Upper lobe of left lung (tissue), 4 donors: ENCODE measurements around the gene COBLL1.

ENCODE experiments used
- EP300 ChIP-seq, 4 donors: sonication (generic); formaldehyde crosslinking; IDR thresholded peaks; one replicate each; pipeline ENCODE4 v1.5.1; 2017; ENCODE audit warnings: antibody characterized with exemption in 4 of 4, control low read depth in 2 of 4
- POLR2A ChIP-seq, 4 donors: fragments of 450-650 bp; IDR thresholded peaks; one replicate each; pipeline ENCODE4 v1.5.1; 2016 to 2017; ENCODE audit warnings: antibody characterized with exemption in 4 of 4, mild to moderate bottlenecking in 2 of 4
- POLR2AphosphoS5 ChIP-seq, 2 donors: sonication (generic); formaldehyde crosslinking; IDR thresholded peaks; one replicate each; pipeline ENCODE4 v1.5.1; 2017; ENCODE audit warnings: antibody characterized with exemption in 2 of 2
- TF ChIP-seq, protein P1 (sequence below), 6 experiments: fragments of 450-650 bp in 4 of 6; fragments of 200-600 bp in 2 of 6; sonication (generic) in 2 of 6; IDR thresholded peaks; one replicate each; pipeline ENCODE4 v1.5.1; 2016 to 2019; ENCODE audit warnings: antibody characterized with exemption in 6 of 6

GRCh38 chr2:164662066-164662465, 179.6 kb downstream of the COBLL1 start:
- TF ChIP-seq POLR2A (IDR thresholded peaks at IDR 0.05) (no peak), POLR2AphosphoS5 (IDR thresholded peaks at IDR 0.05) (no peak), EP300 (IDR thresholded peaks at IDR 0.05) (no peak)
- TF ChIP-seq, protein P1, sequence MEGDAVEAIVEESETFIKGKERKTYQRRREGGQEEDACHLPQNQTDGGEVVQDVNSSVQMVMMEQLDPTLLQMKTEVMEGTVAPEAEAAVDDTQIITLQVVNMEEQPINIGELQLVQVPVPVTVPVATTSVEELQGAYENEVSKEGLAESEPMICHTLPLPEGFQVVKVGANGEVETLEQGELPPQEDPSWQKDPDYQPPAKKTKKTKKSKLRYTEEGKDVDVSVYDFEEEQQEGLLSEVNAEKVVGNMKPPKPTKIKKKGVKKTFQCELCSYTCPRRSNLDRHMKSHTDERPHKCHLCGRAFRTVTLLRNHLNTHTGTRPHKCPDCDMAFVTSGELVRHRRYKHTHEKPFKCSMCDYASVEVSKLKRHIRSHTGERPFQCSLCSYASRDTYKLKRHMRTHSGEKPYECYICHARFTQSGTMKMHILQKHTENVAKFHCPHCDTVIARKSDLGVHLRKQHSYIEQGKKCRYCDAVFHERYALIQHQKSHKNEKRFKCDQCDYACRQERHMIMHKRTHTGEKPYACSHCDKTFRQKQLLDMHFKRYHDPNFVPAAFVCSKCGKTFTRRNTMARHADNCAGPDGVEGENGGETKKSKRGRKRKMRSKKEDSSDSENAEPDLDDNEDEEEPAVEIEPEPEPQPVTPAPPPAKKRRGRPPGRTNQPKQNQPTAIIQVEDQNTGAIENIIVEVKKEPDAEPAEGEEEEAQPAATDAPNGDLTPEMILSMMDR (IDR thresholded peaks at IDR 0.05) = no peak
